A549 (cell line): Measurements from ENCODE around the gene SLIT3. TPM values are rescaled to one million over a fixed set of nuclear protein-coding genes. Genes with fewer than 3 reads are reported as not detected.

Experiments used
- ATAC-seq, 2 experiments: fragments of 200-7000 bp in 1 of 2; fragments of >200 bp in 1 of 2; cut with Nextera tagmentation in 1 of 2; cut with Tn5 transposase in 1 of 2; 3 replicates each; pipeline versions ENCODE4 v1.8.0 to v1.9.1; 2018 to 2020; ENCODE audit warnings: mild to moderate bottlenecking in 1 of 2, moderate library complexity in 1 of 2
- CTCF ChIA-PET: fragments of 300-600 bp; sonication (Branson Sonifier 250); formaldehyde crosslinking; extraction: SDS; loops from one replicate; lab custom pipeline; 2021; ENCODE audit warnings: antibody characterized with exemption, inconsistent platforms; lab: Yijun Ruan, JAX
- POLR2A ChIA-PET: fragments of 350-600 bp; formaldehyde crosslinking; extraction: SDS; loops from one replicate; lab custom pipeline; 2021; ENCODE audit warnings: antibody characterized with exemption, inconsistent platforms; lab: Yijun Ruan, JAX
- DNase-seq, 2 experiments: peaks; one replicate each; pipeline versions ENCODE4 v3.0.0 to v3.0.0-alpha.2; 2011 to 2016; ENCODE audit warnings: low read depth in 1 of 2, low spot score in 1 of 2
- FAIRE-seq: peaks from 2 replicates; lab custom pipeline; 2011; peaks lifted over from hg19 to GRCh38; lab: Jason Lieb, UNC
- H3K27ac ChIP-seq, 2 experiments: fragments of >200 bp; sonication (Bioruptor Twin); formaldehyde crosslinking; 3 replicates each; pipeline ENCODE4 v1.5.1; 2016 to 2017
- H3K4me1 ChIP-seq: fragments of >200 bp; sonication (Bioruptor Twin); formaldehyde crosslinking; 3 replicates; pipeline ENCODE4 v1.6.1; 2016
- H3K4me2 ChIP-seq: fragments of >200 bp; sonication (Bioruptor Twin); formaldehyde crosslinking; 3 replicates; pipeline ENCODE4 v1.6.1; 2016
- H3K4me3 ChIP-seq: fragments of >200 bp; sonication (Bioruptor Twin); formaldehyde crosslinking; 3 replicates; pipeline ENCODE4 v1.5.1; 2016
- H3K9me3 ChIP-seq: fragments of >200 bp; sonication (Bioruptor Twin); formaldehyde crosslinking; 3 replicates; pipeline ENCODE4 v1.6.1; 2016
- CBX2 ChIP-seq: fragments of 200-600 bp; sonication (generic); IDR thresholded peaks from 2 replicates; pipeline ENCODE4 v1.6.1; 2016; ENCODE audit warnings: low read depth, mild to moderate bottlenecking, borderline replicate concordance
- CEBPB ChIP-seq, 2 experiments: fragments of >200 bp in 1 of 2; sonication (Bioruptor Twin) in 1 of 2; formaldehyde crosslinking in 1 of 2; IDR thresholded peaks; 2 replicates each; pipeline ENCODE4 v1.6.1; 2012 to 2016
- CHD4 ChIP-seq: fragments of 200-600 bp; sonication (generic); IDR thresholded peaks from 2 replicates; pipeline ENCODE4 v1.6.1; 2016; ENCODE audit warnings: antibody characterized with exemption, mild to moderate bottlenecking, borderline replicate concordance
- EHF ChIP-seq: fragments of 250-450 bp; sonication (Bioruptor Pico); IDR thresholded peaks from 2 replicates; pipeline ENCODE4 v1.5.0; 2020; ENCODE audit warnings: mild to moderate bottlenecking
- FOSL2 ChIP-seq, 2 experiments: fragments of 450-650 bp in 1 of 2; fragments of >200 bp in 1 of 2; sonication (Bioruptor Twin) in 1 of 2; formaldehyde crosslinking; IDR thresholded peaks; 2 replicates each; pipeline versions ENCODE4 v1.5.0 to v1.6.1; 2016 to 2020; ENCODE audit warnings: mild to moderate bottlenecking in 1 of 2, moderate library complexity in 1 of 2
- HOXA7 ChIP-seq: fragments of 250-450 bp; sonication (Bioruptor Pico); IDR thresholded peaks from 2 replicates; pipeline ENCODE4 v1.5.0; 2020; ENCODE audit warnings: mild to moderate bottlenecking, moderate library complexity
- HOXB13 ChIP-seq: fragments of 250-450 bp; sonication (Bioruptor Pico); IDR thresholded peaks from 2 replicates; pipeline ENCODE4 v1.5.0; 2020; ENCODE audit warnings: low read depth, mild to moderate bottlenecking, moderate library complexity
- NPAS2 ChIP-seq: fragments of 250-450 bp; sonication (Bioruptor Pico); IDR thresholded peaks from 2 replicates; pipeline ENCODE4 v1.8.0; 2022; ENCODE audit warnings: mild to moderate bottlenecking, moderate library complexity, borderline replicate concordance
- POLR2AphosphoS2 ChIP-seq: conservative IDR thresholded peaks from 2 replicates; pipeline ENCODE4 v1.6.1; 2012; ENCODE audit warnings: low read length, improper control_type of control experiment, inconsistent platforms
- RAD21 ChIP-seq, 2 experiments: fragments of >200 bp in 1 of 2; sonication (Bioruptor Twin) in 1 of 2; formaldehyde crosslinking in 1 of 2; IDR thresholded peaks in 1 of 2; conservative IDR thresholded peaks in 1 of 2; 2 replicates in 1 of 2; 3 replicates in 1 of 2; pipeline ENCODE4 v1.6.1; 2012 to 2018; ENCODE audit warnings: inconsistent platforms in 1 of 2
- RCOR1 ChIP-seq: fragments of 150-350 bp; IDR thresholded peaks from 2 replicates; pipeline ENCODE4 v1.6.1; 2014; ENCODE audit warnings: antibody characterized with exemption, low read length, low read depth
- TP53 ChIP-seq: fragments of 250-450 bp; sonication (Bioruptor Pico); IDR thresholded peaks from 2 replicates; pipeline ENCODE4 v1.5.0; 2021; ENCODE audit warnings: mild to moderate bottlenecking, moderate library complexity
- ZC3H11A ChIP-seq: fragments of 450-650 bp; IDR thresholded peaks from 2 replicates; pipeline ENCODE4 v1.6.1; 2014; ENCODE audit warnings: antibody characterized with exemption, mild to moderate bottlenecking
- ZSCAN20 ChIP-seq: fragments of 250-450 bp; sonication (Bioruptor Pico); IDR thresholded peaks from 2 replicates; pipeline ENCODE4 v1.8.0; 2022; ENCODE audit warnings: mild to moderate bottlenecking, moderate library complexity
- WGBS: methylation state at CpG from one replicate; pipeline ENCODE4 v1.1.6; 2017; ENCODE audit errors: missing lambda C conversion rate; 5-methylcytosine and 5-hydroxymethylcytosine counted together
- polyA plus RNA-seq, 4 experiments: library from polyadenylated mRNA; depleted of rRNA in 3 of 4; stranded (reverse); fragments of >200 nt; fragmentation: RNase III in 1 of 4; extraction: RNeasy Plus Mini Kit Qiagen cat#74134 plus additional on column Dnase treatment in 1 of 4; gene quantifications; 2 replicates in 3 of 4; 3 replicates in 1 of 4; pipeline ENCODE4 v1.2.3, GENCODE V29; 2011 to 2017
- TF ChIP-seq, protein P1 (sequence below): fragments of 200-600 bp; sonication (generic); IDR thresholded peaks from 2 replicates; pipeline ENCODE4 v1.6.1; 2016; ENCODE audit warnings: antibody characterized with exemption, mild to moderate bottlenecking, moderate library complexity
- TF ChIP-seq, protein P2 (sequence below): IDR thresholded peaks from 2 replicates; pipeline ENCODE4 v1.6.1; 2012
- TF ChIP-seq, protein P3 (sequence below): fragments of 450-650 bp; IDR thresholded peaks from 2 replicates; pipeline ENCODE4 v1.6.1; 2014; ENCODE audit warnings: antibody characterized with exemption

The SLIT3 gene
- polyA plus RNA-seq, 2 of the 4 experiments (the other 2 are of a cell fraction) = 12.7 to 22.9 TPM

DNA sequence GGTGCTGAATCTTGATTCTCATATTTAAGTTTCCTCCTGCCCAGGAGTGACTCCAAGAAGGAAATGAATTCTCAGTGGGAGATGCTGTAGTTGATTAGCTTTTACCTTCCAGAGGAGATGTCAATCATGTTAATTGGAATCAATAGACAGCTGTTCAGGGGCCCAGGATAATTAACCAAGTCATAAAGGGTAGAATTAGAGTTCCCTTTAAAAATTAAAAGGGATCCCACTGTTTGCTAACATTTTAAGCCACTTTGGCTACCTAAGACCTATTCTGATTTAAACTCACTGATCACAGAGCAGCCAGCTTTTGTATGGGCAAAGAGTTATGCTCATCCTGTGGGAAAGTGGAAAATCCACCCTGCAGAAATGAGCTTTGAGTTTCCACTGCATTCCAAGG lies 249.6 kb downstream of the SLIT3 start (continued):
- TF ChIP-seq, protein P1, sequence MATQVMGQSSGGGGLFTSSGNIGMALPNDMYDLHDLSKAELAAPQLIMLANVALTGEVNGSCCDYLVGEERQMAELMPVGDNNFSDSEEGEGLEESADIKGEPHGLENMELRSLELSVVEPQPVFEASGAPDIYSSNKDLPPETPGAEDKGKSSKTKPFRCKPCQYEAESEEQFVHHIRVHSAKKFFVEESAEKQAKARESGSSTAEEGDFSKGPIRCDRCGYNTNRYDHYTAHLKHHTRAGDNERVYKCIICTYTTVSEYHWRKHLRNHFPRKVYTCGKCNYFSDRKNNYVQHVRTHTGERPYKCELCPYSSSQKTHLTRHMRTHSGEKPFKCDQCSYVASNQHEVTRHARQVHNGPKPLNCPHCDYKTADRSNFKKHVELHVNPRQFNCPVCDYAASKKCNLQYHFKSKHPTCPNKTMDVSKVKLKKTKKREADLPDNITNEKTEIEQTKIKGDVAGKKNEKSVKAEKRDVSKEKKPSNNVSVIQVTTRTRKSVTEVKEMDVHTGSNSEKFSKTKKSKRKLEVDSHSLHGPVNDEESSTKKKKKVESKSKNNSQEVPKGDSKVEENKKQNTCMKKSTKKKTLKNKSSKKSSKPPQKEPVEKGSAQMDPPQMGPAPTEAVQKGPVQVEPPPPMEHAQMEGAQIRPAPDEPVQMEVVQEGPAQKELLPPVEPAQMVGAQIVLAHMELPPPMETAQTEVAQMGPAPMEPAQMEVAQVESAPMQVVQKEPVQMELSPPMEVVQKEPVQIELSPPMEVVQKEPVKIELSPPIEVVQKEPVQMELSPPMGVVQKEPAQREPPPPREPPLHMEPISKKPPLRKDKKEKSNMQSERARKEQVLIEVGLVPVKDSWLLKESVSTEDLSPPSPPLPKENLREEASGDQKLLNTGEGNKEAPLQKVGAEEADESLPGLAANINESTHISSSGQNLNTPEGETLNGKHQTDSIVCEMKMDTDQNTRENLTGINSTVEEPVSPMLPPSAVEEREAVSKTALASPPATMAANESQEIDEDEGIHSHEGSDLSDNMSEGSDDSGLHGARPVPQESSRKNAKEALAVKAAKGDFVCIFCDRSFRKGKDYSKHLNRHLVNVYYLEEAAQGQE = no peak
- TF ChIP-seq, protein P2, sequence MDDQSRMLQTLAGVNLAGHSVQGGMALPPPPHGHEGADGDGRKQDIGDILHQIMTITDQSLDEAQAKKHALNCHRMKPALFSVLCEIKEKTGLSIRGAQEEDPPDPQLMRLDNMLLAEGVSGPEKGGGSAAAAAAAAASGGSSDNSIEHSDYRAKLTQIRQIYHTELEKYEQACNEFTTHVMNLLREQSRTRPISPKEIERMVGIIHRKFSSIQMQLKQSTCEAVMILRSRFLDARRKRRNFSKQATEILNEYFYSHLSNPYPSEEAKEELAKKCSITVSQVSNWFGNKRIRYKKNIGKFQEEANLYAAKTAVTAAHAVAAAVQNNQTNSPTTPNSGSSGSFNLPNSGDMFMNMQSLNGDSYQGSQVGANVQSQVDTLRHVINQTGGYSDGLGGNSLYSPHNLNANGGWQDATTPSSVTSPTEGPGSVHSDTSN = no peak

- TF ChIP-seq CBX2 (no peak), ZSCAN20 (no peak), RCOR1 (no peak), FOSL2 (IDR thresholded peaks at IDR 0.05) (no peak), FOSL2 (CRISPR knock-in tag; IDR thresholded peaks at IDR 0.05) (no peak), ZC3H11A (no peak), TP53 (no peak), RAD21 (conservative IDR thresholded peaks at IDR 0.05 in 1 of 2, IDR thresholded peaks at IDR 0.05 in 1 of 2) (no peak), NPAS2 (no peak), CHD4 (no peak), HOXA7 (no peak)
- TF ChIP-seq, all 56 proteins: peak for 0
- ATAC-seq (no peak), FAIRE-seq (no peak), DNase-seq (no peak)
- Histone ChIP-seq H3K9me3 (no peaks in the 10 kb centered on the region), H3K27ac (no peak overlapping the region), H3K4me1 (peaks cover 19% of the 10 kb centered on the region), H3K4me2 (no peak overlapping the region), H3K4me3 (no peak overlapping the region)
- CTCF ChIA-PET = no interaction called here
- 88% methylated on average over 10 of the region's 10 CpGs for WGBS
- POLR2A ChIA-PET = no interaction called here
These were observed 250.3 kb downstream of the SLIT3 start for GRCh38 chr5:169050636-169051035.

DNA sequence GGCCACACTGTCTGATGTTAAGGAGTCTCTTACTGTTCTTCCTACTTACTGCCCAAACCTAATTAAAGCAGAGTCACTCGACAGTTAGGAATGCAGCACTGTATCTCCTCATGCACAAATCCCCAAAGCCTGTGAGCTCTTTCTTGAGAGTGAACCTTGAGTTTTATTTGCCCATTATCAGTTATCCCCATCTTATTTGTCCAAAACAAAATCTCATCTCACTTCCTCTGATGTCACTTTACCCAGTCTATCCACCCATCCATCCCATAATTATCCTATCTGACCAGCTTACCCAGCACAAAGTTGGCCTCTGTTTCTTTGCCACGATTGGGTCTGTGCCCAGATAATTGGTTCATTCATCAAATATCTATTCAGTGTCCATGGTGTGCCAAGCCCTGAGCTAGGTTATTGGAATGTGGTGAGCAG lies 250.8 kb downstream of the SLIT3 start:
- Histone ChIP-seq H3K9me3 (no peaks in the 10 kb centered on the region), H3K27ac (no peak overlapping the region), H3K4me1 (peaks cover 19% of the 10 kb centered on the region), H3K4me2 (no peak overlapping the region), H3K4me3 (no peak overlapping the region)
- TF ChIP-seq EHF (CRISPR knock-in tag) (no peak), RAD21 (conservative IDR thresholded peaks at IDR 0.05 in 1 of 2, IDR thresholded peaks at IDR 0.05 in 1 of 2) (no peak), HOXB13 (no peak), CBX2 (no peak), CEBPB (IDR thresholded peaks at IDR 0.05) (no peak), POLR2AphosphoS2 (no peak)
- TF ChIP-seq, protein P3, sequence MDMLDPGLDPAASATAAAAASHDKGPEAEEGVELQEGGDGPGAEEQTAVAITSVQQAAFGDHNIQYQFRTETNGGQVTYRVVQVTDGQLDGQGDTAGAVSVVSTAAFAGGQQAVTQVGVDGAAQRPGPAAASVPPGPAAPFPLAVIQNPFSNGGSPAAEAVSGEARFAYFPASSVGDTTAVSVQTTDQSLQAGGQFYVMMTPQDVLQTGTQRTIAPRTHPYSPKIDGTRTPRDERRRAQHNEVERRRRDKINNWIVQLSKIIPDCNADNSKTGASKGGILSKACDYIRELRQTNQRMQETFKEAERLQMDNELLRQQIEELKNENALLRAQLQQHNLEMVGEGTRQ = no peak
- DNase-seq (peak in 1 of 2 experiments; percentile 7), ATAC-seq (peak in 1 of 2 experiments; percentile 57; a peak in 3 of 6 replicates), FAIRE-seq (no peak)
- POLR2A ChIA-PET = no interaction called here
- CTCF ChIA-PET = interaction anchor here (0.6 kb wide), 1 partner anchor 535 kb away, joined by 3 read pairs; no protein-coding TSS in a partner anchor
- whole genome bisulfite sequencing = 41% methylated on average over 2 of the region's 2 CpGs
